Suppressor macrophage treated with lipopolysaccharide for 4 hours (primary cell): ENCODE data around the gene TMEM132E.

Experiments
- DNase-seq: peaks from one replicate; pipeline ENCODE4 v3.0.0-alpha.2; 2020

The TMEM132E gene

DNA sequence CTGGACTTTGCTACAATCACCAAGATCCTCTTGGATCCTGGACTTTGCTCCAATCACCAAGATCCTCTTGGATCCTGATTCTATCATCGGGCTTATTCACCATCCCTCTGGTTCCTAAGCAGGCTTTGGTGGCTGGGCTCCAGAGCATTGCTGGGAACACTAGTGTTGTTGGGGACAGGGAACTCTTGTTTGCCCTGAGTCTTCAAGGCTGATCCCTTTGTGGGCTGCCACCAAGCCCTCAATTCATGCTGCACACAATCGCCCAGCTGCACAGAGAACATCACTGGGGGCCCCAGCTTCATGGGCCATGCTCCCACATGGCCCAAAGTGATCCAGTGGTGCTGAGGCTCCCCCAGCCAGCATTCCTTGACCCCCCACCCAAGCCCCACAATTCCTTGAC is 88.3 kb downstream of the TMEM132E start:
- no peak for DNase-seq

GRCh38 chr17:34668206-34668605 is 88.8 kb downstream of the TMEM132E start:
- no peak for DNase-seq

- no peak for DNase-seq
Measured at GRCh38 chr17:34669511-34669910, 90.1 kb downstream of the TMEM132E start.

DNA sequence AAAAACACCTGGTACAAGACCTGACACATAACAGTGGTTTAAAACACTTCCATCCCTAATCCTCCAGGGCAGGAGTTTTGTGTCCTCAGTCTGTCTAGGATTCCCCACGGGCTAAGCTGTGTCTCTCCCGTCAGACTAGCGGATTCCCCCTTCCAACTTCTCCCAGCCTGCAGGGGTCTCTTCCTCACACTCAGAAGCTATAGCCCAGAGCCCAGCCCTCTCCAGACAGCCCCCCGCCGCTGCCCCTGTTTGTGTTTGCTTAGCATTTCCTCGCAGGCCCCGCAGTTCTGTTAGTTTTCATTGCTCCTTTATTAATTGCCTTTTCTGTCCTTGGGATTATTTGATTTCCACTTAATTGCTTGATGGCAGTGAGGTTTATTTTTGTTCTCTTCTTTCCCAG is 91.2 kb downstream of the TMEM132E start:
- no peak for DNase-seq

GRCh38 chr17:34671191-34671590 is 91.8 kb downstream of the TMEM132E start:
- no peak for DNase-seq

DNA sequence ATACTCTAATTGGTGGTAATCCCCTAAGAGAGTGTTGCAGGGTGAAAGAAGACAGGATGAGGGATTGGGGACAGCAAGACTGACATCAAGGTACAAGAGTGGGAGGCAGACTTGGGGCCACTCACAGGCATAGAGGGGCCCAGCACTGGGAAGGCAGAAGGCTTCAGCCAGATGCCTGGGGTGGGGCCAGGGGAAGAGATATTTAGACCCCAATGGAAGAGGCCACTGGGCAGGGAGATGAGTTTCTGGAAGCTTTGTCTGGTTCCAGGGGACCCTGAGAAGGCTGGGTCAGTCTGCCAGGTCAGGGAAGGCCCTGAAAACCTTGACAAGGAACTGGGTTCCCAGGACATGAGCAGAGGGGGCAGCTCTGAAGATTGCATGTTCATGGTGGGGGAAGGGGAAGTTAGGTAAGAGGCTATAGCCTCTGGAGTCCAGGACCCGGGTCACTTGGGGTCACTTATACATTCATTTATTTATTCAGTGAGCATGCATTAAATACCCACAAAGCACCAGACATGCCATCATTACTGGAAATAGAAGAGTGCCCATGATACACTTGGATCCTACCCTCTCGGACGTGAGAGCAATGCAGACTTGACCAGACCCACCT is 92.9 kb downstream of the TMEM132E start:
- DNase-seq: no peak

GRCh38 chr17:34673516-34673915 is 94.1 kb downstream of the TMEM132E start:
- DNase-seq: no peak

DNA sequence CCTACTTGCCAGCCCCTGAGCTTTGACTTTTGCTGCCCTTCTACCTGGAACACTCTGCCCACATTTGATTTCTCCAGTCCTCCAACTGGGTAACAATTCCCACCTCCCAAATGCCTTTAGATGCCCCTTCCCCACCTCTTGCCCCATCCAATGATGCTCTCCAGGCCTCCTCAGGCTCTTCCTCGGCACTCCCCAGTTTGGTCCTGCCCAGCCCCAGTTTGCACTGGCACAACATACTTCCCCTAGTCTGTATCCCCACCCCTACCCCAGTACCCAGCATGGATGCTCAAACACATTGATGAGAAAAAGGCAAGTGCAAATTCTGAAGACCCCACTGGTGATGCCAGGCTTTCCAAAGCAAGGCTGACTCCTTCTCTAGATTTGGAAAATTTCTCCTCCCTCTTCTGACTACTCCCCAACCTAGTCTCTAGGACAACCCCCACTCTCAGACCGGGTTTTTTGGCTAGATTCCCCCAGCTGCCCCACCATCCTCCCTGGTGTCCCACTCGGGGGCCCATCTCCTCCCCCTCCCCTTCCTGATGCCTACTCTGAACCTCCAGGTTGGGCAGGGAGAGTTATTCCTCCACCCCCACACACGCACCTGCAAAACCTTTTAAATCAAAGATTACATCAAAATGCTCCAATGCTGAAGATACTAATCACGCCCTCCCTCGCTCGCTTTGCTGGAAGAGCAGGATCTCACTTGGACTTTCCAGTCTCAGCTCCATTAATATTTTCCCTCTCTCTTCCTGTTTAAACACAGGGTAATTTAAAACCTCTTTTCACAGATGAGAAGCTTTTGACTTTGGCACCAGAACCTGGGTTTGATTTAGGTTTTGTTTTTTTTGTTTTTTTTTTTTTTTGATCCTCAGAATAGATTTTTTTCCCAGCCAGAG is 94.9 kb downstream of the TMEM132E start:
- no peak for DNase-seq

DNA sequence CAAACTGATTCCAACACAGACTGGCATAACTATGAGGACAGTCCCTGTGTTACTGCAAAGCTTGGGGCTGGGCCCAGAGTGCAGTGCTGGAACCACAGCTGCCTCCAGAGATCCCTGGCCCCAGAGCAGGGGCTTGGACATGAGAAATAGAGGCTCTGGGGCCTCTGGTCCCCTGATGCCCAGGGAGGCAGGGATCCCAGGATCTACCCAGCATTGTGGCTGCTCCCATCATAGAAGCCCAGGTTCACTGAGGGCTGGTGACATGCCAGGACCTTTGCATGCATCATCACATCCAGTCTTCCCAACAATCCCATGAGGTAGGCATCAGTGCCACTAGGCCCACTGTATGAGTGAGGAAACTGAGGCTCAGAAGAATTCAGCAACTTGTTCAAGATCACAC is 95.8 kb downstream of the TMEM132E start:
- no peak for DNase-seq

DNA sequence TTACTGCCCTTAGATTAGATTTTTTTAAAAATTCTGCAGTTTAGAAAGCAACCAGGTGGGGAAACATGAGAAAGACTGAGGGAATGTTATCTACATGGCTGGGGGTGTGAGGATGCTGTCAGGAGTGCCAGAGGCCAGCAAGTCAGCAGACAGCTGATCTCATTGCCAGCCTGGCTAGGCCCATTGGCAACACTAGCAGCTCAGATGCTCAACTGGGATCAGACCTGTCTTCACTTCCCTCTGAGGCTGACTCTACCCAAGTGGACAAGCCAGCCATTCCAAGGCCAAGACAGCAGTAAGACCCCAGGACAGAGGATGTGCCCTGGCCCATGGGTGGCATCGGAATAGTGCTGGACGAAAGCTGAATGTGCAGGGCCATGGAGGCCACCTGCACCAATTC is 96.2 kb downstream of the TMEM132E start:
- DNase-seq: no peak

DNA sequence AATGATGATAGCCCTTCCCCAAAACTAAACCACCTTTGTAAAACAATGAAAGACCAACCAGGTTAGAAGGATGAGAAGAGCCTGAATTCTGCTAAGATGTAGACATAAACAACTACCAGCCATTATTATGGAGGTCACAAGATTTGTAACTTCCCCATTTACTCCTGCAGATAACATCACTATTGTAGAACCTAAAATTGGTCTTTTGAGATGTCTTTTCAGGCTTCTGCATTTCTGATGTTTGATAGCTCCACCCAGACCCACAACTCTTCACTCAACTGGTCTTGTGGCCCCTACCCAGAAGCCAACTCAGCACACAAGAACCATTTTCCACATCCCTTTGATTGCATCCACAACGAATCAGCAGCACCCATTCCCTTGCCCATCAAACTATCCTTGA is 100.8 kb downstream of the TMEM132E start:
- no peak for DNase-seq

GRCh38 chr17:34682305-34682704 is 102.9 kb downstream of the TMEM132E start:
- no peak for DNase-seq

- no peak for DNase-seq
Measured at GRCh38 chr17:34683390-34683789, 104.0 kb downstream of the TMEM132E start.
